Gastroesophageal sphincter (tissue), 3 donors: ENCODE results near the gene PLPP7.

Source experiments
- POLR2A ChIP-seq, 2 donors: fragments of 450-650 bp; IDR thresholded peaks; one replicate each; pipeline ENCODE4 v1.6.1; 2017; ENCODE audit warnings: antibody characterized with exemption in 2 of 2, mild to moderate bottlenecking in 2 of 2, moderate library complexity in 1 of 2
- TF ChIP-seq, protein P1 (sequence below), 4 experiments: fragments of 200-600 bp in 2 of 4; fragments of 450-650 bp in 2 of 4; sonication (generic) in 1 of 4; IDR thresholded peaks; one replicate each; pipeline ENCODE4 v1.5.1; 2017 to 2019; ENCODE audit warnings: antibody characterized with exemption in 4 of 4, mild to moderate bottlenecking in 2 of 4, moderate library complexity in 2 of 4

DNA sequence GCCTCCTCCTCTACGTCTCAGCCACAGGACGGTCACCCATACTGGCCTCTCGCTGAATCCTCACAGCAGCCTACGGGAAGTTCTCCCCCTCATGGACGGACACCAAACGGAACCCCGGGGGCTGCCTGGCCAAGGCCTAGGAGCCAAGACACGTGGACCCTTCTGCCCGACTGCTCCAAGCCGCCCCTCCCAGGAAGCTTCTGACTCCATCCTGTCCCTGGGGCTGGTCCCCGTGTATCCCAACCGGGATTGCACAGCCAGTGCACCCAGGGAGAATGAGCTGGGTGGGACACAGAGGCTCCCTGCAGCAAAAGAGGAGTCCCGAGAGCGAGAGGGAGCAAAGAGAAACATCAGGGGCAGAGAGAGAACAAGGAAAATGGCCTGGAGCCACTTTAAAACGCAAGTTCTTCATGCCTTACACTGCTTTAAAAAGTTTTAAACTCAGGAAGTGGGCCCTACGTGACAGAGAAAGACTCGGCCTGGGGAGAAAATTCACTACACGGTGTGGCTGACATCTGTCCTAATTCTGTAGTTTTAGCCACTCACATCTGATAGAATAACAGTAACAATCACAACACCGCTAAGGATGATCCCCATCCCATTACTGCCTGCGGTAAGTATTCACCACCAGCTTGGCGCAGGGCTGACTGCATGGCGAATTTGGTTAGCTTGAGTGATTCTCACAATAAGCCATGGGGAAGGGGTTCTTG, 16.2 kb upstream of the PLPP7 start:
- TF ChIP-seq, protein P1, sequence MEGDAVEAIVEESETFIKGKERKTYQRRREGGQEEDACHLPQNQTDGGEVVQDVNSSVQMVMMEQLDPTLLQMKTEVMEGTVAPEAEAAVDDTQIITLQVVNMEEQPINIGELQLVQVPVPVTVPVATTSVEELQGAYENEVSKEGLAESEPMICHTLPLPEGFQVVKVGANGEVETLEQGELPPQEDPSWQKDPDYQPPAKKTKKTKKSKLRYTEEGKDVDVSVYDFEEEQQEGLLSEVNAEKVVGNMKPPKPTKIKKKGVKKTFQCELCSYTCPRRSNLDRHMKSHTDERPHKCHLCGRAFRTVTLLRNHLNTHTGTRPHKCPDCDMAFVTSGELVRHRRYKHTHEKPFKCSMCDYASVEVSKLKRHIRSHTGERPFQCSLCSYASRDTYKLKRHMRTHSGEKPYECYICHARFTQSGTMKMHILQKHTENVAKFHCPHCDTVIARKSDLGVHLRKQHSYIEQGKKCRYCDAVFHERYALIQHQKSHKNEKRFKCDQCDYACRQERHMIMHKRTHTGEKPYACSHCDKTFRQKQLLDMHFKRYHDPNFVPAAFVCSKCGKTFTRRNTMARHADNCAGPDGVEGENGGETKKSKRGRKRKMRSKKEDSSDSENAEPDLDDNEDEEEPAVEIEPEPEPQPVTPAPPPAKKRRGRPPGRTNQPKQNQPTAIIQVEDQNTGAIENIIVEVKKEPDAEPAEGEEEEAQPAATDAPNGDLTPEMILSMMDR (IDR thresholded peaks at IDR 0.05): no peak
- TF ChIP-seq POLR2A (IDR thresholded peaks at IDR 0.05): no peak
